HG03139 (cell line): ENCODE measurements around the gene MED8.

Experiments used
- ATAC-seq: cut with Tn5 transposase; IDR thresholded peaks from one replicate; pipeline ENCODE4 v1.9.1; 2021; ENCODE audit not compliant: unreplicated experiment

MED8 gene, protein sequence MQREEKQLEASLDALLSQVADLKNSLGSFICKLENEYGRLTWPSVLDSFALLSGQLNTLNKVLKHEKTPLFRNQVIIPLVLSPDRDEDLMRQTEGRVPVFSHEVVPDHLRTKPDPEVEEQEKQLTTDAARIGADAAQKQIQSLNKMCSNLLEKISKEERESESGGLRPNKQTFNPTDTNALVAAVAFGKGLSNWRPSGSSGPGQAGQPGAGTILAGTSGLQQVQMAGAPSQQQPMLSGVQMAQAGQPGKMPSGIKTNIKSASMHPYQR

DNA sequence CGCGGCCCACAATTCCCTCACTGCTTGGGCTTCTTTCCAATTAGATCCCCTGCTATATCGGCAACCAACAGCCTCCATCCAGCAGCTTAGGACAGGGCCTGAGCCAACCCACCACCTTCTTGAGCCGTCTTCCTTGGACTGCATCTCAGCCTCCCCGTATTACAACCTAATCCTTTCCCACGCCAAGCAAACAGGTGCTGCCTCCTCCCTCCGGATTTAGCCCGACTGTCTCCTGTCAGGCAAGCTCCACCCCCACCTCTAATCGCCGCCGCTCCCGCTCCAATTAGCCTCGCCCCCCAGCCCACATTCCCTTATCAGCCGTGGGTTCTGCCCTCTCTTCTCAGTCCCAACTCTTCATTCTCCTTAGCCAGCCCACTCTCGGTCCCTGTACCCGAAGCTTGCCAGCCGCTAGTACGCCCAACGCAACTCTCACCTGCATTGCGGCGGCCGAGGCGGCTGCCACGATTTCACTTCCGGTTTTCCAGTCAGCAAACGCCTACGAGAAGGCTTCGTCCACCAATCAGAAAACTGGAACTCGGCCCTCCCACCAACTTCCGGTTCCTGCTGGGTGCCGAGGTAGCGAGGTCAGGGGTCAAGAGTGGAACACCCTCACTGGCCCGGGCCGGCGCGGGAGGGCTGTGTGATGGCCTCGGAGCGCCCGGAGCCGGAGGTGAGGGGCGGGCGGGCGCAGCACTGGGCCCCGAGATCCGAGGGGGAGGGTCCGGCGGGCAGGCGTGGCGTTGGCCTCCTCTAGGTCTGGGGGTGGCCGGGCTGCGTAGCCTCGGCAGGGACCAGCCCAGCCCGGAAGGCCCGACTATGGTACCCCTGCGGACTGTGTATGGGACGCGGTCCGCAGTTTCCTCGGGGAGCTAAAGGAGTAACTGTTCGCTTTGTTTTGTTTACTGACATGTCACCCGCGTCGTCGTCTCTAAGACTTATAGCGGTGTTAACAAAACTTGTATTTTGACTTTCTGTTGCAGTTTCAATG, at the start of gene MED8, which contains the start of gene SZT2:
Gene MED8 (minus strand): TSS at position 475 of the 988 bp plus-strand sequence. CDS start 36 bp downstream, at position 439.
Gene SZT2 (plus strand): TSS at position 574 of the 988 bp plus-strand sequence. CDS start 70 bp downstream, at position 644.
- peak; percentile 86 for ATAC-seq

DNA sequence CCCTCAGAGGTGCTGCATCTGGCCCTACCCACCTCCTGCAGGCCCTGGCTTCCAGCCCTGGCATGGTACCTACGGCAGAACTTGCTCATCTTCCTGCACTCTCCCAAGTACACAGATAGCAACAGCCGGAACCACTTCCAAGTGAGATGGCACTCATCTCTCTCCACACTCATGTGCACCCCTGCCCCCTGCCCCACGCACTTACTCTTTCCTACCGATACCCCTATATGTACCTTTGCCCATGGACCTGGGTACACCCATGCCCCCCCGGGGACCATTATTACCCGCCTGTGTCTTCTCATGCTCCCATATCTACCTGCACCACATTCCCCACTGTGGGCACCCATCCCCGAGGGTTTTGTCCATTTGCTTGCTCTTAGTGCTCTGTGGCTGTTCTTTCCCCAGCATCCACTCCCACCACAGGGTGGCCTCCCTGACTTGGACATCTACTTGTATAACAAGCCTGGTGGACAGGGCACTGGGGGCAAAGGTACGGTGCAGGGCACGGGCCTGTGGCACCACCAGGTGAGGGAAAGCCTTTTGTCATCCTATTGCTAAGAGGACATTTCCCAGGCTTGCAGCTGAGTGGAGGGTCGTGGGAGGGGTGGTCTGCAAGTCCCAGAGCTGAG, 49.5 kb upstream of the MED8 start:
- ATAC-seq, result no peak

DNA sequence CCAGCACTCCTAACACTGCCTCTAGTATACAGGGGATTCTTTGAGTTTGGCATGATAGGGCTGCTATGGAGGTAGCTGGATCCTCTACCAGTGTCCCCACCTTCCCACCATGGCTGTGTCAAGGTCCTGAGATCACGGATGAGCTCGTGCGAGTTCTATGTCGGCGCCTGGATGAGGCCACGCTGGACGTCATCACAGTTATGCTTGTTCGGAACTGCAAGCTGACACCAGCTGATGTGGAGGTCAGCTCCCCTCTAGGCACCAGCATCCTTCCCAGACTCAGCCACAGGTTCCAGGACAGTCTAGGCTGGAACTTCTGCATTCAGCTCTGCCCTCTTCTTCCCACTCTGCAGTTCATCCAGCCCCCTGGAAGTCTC, 49.0 kb upstream of the MED8 start:
- no peak for ATAC-seq

DNA sequence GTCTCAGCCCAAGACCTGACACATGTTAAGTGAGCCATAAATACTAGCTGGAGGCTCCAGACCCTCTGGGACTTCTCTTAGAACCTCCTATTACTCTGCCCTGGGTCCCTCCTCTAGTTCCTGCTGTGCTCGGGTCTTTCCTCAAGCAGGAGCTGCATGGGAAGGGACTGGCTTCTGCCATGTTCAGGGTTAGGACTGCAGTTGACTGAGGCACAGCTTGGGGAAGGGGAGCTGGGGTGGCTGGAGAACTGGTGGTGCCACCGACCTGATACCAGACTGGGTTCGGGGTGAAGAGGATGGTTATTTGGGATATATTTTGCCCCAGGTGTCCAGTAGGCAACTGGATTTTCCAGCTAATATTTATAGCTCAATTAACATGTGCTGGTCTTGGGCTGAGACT, 48.4 kb upstream of the MED8 start:
- ATAC-seq, result no peak

DNA sequence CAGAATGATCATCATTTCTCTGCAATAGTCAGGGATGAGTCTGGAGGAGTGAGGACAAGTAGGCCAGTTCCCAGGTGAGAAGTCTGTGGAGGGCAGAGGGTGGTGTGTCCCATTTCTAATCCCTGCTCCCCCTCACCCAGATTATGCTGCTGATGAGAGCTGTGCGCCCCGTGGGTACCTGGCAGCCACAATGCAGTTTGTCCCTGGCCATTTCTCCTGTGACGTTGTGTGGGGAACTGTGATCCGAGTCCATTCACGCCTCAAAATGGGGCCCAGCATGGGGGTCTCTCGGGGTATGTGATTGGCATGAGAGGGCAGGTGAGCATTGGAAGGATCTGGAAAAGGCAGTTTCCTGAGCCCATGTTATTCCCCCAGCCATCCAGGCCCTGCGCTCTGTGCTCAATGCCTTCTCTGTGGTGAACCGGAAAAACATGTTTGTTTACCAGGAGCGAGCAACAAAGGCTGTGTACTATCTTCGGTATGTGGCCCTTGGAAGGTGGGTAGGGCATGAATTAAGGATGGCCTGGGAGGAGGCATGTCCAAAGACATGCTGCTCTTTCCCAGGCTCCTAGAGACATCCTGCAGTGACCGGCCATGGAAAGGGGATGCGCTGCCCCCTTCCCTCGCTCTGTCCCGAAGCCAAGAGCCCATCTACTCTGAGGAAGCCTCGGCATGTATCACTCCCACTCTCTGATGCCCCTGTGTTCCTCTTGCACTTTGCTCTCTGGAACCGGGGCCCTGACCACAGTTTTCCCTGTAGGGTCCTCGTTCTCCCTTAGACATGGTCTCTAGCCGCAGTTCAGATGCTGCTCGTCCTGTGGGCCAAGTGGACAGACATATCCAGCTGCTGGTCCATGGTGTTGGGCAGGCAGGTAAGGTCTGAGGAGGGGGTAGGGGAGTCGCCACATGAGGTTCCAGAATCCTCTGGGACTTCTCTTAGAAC, 47.7 kb upstream of the MED8 start:
- ATAC-seq, result no peak

DNA sequence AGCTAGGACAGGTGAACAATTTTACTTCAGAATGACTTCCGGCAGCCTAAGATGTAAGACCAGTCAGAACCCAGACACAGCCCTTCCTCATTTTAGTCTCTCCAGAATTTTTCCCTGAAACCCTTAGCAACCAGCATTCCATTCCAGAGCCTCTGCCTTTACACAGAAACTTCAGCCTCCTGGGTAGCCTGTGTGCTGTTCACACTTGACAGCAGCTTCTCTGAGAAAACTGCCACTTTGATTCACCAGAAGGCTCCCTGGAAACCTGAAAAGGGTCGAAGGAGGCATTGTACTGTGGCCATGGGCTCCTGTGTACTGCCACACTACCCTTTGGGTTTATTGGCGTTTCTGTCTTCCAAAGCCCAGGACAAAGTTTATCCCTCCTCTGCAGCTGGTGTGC, 46.8 kb upstream of the MED8 start:
- ATAC-seq, result no peak

DNA sequence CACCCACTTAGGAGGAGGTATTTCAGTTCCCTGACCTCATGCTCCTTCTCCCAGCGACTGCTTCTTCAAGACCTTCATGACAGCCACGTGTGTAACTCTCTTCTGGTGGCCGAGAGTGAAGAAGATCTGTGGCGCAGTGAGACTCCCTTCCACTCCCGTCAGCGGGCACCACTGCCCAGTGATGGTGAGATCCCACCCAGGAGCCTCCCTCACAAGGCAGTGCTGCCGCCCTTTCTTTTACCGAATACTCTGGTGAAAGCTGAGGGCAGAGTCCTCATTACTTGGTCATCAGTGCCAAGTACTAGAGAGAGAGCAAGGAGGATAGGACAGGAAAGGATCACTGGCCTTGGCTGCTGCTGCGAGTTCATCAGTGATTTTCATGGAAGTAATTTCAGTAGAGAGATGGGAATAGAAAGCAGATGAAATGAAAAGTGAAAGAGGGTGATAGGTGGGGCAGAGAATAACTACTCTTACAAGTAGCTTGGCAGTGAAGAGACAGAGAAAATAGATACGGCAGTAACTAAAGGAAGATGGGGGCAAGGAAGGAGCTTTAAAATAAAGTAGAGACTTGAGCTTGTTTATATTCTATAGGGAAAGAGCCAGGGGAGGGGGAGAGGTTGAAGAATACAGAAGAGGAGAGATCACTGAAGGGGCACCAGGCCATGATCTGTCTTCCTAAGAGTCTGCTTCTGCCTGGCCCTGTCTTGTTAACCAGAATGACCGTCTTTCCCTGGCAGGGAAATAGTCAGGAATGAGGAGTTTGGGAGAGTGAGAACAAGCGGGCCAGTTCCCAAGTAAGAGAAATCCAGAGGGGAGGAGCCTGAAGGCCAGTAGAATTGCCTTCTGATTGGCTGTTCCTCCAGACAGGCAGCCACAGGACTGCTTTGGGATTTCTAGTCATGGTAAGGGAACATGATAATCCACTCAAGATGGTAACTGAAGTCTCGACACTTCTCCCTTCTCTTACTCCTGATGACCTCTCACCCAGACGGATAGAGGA, 45.8 kb upstream of the MED8 start:
- no peak for ATAC-seq

DNA sequence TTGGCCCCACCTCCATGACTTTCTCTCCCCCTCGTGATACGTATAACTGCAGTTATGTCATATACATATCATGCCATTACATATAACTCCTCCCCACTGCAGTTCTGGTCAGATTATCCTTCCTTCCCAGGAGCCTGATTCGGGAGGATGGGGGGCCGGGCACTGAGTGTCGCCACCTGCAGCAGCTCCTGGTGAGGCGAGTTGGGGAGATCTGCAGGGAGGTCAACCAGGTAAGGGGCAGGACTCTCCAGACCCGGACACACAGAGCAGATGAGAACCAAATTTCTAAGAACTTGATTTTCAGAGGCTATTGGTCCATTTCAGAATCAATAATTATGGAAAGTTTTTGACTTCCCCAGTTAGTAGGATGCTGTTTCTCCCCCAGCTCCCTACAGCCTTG, 44.7 kb upstream of the MED8 start:
- ATAC-seq, result no peak

DNA sequence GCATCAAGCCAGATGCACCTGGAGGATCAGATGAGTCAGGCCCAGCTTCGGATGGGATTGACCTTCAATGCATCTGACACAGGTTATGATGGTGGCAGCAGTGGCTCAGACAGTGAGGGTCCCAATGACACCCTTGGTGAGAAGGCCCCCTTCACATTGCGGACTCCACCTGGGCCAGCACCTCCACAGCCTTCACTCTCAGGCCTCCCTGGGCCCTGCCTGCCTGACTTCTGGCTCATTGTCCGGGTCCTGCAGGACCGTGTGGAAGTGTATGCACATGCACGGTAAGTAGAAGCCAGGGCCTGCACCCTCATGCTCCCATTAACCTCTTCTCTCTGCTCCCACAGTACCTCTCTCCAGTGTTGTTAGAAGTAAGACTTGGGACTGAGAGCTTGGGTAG, 43.3 kb upstream of the MED8 start:
- no peak for ATAC-seq

DNA sequence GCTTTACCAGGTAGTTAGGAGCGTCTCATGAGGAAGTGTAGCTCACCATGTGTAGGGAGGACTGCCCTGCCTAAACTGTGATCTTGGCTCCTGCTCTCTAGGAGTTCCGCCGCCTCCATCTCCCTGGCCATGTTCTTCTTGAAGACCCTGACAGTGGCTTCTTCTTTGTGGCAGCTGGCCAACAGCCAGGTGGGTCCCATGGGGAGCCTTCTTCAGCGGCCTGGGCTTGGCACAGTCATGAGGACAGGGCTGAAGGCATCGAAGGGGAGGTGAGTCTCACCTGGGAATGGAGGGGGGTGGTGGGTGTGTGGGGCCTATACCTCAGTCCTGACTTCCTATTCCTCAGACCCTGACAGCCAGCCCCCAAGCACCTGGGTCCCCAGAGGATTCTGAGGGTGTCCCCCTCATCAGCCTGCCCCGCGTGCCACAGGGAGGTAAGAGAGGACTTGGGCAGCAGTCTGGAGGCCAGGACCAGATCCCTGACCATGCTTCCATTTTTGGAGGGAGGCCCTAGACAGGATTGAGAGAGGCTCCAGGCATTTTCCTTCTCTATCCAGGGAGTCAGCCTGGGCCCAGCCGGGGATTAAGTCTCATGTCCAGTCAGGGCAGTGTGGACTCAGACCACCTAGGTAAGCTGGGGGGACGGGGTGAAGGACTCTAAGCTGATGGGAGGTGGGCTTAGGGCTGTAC, 42.7 kb upstream of the MED8 start:
- ATAC-seq, result no peak

DNA sequence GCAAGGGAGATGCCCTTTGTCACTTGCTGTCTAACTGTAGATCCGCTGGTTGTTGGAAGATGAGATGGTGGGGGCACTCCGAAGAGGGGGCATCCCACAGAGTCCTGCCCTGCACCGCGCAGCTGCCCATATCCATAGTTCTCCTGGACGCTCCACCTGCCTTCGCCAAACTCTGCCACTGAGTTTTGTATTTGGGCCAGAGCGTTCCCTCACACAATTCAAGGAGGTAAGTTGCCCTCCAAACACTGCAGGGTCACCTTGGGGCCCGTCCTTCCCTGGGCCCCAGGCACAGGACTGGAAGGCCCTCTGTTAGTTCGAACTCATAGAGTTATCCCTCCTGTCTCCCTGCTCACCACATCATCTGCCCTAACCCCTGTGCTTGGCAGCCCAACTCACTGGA, 42.1 kb upstream of the MED8 start:
- no peak for ATAC-seq

DNA sequence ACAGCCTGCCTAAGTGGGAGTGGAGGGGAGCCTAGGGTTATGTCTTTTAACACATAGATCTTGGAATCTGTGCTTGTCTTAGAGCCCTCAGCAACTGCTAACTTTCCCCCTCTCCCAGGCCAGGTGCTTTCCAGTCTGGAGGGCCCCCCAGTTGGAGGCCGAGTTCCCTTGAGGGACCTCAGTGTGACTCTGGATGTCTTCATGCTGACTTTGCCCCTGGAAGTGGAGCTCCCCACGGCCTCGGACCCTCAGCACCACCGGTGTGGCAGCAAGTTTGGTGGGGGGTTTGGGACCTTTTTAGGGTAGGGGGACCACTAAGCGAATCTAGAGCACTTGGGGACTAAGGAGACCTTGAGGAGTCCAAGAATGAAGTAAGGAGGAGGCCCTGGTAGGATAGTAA, 41.2 kb upstream of the MED8 start:
- no peak for ATAC-seq

DNA sequence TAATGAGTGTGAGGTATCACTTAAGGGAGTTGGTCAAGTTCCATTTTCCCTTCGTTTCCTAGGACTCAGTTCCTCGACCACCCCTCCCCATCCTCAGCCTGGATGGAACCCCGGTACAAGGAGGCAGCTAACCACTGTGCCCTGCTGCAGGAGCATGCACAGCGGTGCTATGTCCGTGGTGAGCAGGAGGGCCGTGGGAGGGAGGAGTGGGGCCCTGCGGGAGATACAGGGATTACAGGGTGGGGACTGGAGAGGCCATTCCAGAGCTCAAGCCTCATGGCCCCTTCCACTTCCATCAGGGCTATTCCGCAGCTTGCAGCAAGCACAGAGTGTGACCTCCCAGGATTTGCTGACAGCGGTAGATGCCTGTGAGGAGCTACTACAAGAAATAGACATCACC, 38.3 kb upstream of the MED8 start:
- ATAC-seq, result no peak

DNA sequence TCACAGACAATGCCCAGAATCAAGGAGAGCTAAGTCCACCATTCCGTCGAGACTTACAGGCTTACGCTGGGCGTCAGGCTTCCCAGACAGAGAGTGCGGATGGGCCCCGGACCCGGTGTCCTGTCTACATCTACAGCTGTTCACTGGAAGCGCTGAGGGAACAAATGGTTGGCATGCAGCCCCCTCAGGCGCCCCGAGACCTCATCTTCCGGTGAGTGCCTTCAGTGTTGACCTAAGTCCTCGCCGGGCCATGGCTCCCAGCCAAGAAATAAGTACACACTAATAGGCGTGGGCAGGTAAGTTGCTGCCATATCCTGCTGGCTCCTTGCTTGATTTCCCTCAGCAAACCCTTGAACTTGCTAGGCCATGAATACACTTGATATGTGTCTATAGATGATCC, 37.9 kb upstream of the MED8 start:
- no peak for ATAC-seq

DNA sequence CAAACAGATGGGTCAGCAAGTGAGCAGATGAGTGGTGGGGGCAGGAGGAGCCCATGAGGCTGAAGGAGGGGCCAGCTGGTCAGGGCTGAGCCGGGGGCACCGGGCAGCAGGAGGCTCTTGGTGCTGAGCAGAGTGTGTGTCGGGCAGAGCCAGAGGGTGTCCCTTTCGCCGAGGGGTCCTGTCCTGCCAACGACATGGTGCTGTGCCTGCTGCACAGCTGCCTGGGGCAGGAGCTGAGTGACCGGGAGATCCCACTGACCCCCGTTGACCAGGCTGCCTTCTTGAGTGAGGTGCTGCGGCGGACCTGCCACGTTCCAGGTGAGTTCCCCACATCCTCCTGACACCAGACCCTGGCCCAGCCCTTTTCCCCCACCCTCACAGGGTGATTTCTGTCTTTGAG, 36.6 kb upstream of the MED8 start:
- no peak for ATAC-seq

DNA sequence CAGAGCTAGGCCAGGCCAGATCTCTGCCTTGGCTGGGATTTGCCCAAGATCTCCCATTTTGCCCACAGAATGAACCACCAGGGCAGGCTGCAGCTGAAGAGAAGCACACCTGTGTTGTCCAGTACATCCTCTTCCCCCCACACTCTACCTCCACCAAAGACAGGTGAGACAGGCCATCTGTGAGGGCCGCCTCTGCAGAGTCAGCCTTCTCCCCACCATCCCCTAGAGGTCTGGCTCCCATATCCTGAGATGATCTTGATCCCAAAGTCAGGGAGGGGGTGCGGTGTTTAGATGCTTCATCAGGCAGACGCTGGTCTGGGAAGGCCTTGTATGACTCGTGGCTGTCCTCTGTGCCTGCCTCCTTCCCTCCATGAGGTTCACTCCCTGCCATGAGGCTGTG, 35.4 kb upstream of the MED8 start:
- ATAC-seq, result no peak

DNA sequence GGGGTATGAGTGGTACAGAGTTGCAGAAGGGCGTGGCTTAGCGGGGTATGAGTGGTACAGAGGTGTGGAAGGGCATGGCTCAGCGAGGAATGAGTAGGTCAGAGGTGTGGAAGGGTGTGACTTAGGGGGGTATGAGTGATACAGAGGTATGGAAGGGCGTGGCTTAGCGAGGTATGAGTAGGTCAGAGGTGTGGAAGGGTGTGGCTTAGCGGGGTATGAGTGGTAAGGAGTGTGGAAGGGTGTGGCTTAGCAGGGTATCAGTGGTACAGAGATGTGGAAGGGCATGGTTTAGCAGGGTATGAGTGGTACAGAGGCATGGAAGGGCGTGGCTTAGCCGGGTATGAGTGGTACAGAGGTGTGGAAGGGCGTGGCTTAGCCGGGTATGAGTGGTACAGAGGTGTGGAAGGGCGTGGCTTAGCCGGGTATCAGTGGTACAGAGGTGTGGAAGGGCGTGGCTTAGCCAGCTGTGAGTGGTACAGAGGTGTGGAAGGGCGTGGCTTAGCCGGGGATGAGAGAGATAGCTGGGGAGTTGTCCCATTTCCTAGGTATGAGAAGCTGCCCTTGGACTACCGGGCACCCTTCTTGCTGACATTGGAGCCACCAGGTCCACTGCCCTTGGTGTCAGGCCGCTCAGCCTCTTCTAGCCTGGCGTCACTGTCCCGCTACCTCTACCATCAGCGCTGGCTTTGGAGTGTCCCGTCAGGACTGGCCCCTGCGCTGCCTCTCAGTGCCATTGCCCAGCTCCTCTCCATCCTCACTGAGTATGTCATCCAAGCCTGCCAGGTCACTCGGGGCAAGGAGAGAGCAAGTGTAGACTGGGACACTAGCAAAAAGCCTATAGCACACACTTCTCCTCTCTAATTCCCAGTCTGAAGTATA, 34.3 kb upstream of the MED8 start:
- no peak for ATAC-seq
